Naive thymus-derived CD4-positive, alpha-beta T cell (primary cell): ENCODE data around the gene KCNK10. TPM values are rescaled to one million over a fixed set of nuclear protein-coding genes. Genes with fewer than 3 reads are reported as not detected.

Source experiments
- ATAC-seq: fragments of 150-1000 bp; cut with Tn5 transposase; 2 replicates; pipeline ENCODE4 v1.10.0; 2021; ENCODE audit warnings: mild to moderate bottlenecking, moderate library complexity
- CTCF ChIA-PET: fragments of 350-600 bp; sonication (Branson Sonifier 250); formaldehyde crosslinking; loops from one replicate; lab custom pipeline; 2021; ENCODE audit warnings: antibody characterized with exemption; lab: Charles Lee
- POLR2A ChIA-PET: fragments of 350-600 bp; sonication (Branson Sonifier 250); formaldehyde crosslinking; loops from one replicate; lab custom pipeline; 2021; ENCODE audit warnings: antibody characterized with exemption, inconsistent platforms; lab: Charles Lee
- DNase-seq, 9 donors: peaks; one replicate each; pipeline versions ENCODE4 v3.0.0 to v3.0.0-alpha.2; 2020 to 2022; ENCODE audit warnings: mixed read lengths in 1 of 9
- H3K27ac ChIP-seq: one replicate; pipeline ENCODE4 v1.7.0; 2013; ENCODE audit warnings: mild to moderate bottlenecking, low read depth, low read length, moderate library complexity
- H3K27me3 ChIP-seq, 2 donors: one replicate each; pipeline ENCODE4 v1.7.0; 2013; ENCODE audit warnings: low read length in 2 of 2, mild to moderate bottlenecking in 2 of 2, moderate library complexity in 2 of 2; ENCODE audit not compliant: control insufficient read depth in 2 of 2, insufficient read depth in 2 of 2
- H3K36me3 ChIP-seq, 3 experiments: 1 replicate in 2 of 3; 2 replicates in 1 of 3; pipeline ENCODE4 v1.7.0; 2013; ENCODE audit warnings: low read length in 3 of 3, mild to moderate bottlenecking in 3 of 3, moderate library complexity in 1 of 3; ENCODE audit not compliant: insufficient read depth in 3 of 3, control insufficient read depth in 2 of 3
- H3K4me1 ChIP-seq, 2 donors: one replicate each; pipeline ENCODE4 v1.7.0; 2013; ENCODE audit warnings: low read length in 2 of 2, mild to moderate bottlenecking in 2 of 2, moderate library complexity in 1 of 2; ENCODE audit not compliant: control insufficient read depth in 2 of 2, insufficient read depth in 2 of 2
- H3K4me3 ChIP-seq: 2 replicates; pipeline ENCODE4 v1.7.0; 2013; ENCODE audit warnings: mild to moderate bottlenecking, low read length
- H3K9me3 ChIP-seq, 3 experiments: 1 replicate in 2 of 3; 2 replicates in 1 of 3; pipeline ENCODE4 v1.7.0; 2013; ENCODE audit warnings: low read length in 3 of 3; ENCODE audit not compliant: control insufficient read depth in 2 of 3
- H3K27ac Mint-ChIP-seq, 9 donors: one replicate each; pipeline ENCODE4 v1.8.0; 2020 to 2022; ENCODE audit warnings: mixed read lengths in 9 of 9, mild to moderate bottlenecking in 8 of 9, moderate library complexity in 5 of 9, inconsistent platforms in 2 of 9
- H3K27me3 Mint-ChIP-seq, 5 donors: one replicate each; pipeline ENCODE4 v1.8.0; 2021 to 2022; ENCODE audit warnings: mixed read lengths in 5 of 5, mild to moderate bottlenecking in 1 of 5
- H3K36me3 Mint-ChIP-seq, 5 donors: one replicate each; pipeline ENCODE4 v1.8.0; 2020 to 2022; ENCODE audit warnings: mixed read lengths in 5 of 5, mild to moderate bottlenecking in 3 of 5, inconsistent platforms in 1 of 5
- H3K4me1 Mint-ChIP-seq, 7 donors: one replicate each; pipeline ENCODE4 v1.8.0; 2020 to 2022; ENCODE audit warnings: mixed read lengths in 7 of 7, mild to moderate bottlenecking in 3 of 7, inconsistent platforms in 1 of 7
- H3K4me3 Mint-ChIP-seq, 10 donors: one replicate each; pipeline ENCODE4 v1.8.0; 2020 to 2022; ENCODE audit warnings: mild to moderate bottlenecking in 10 of 10, mixed read lengths in 10 of 10, moderate library complexity in 6 of 10, inconsistent platforms in 2 of 10
- H3K9me3 Mint-ChIP-seq, 11 donors: one replicate each; pipeline ENCODE4 v1.8.0; 2020 to 2022; ENCODE audit warnings: mixed read lengths in 11 of 11, mild to moderate bottlenecking in 4 of 11, inconsistent platforms in 1 of 11, moderate library complexity in 1 of 11
- intact Hi-C, 2 donors: fragments of 100-400 bp; cut with micrococcal nuclease; formaldehyde crosslinking; loops; one replicate each; pipeline ENCODE4 v1.15.1; 2023
- polyA plus RNA-seq, 2 donors: library from polyadenylated mRNA; unstranded; fragments of 300-500 nt; fragmentation: Illumina TruSeq; gene quantifications; one replicate each; pipeline ENCODE4 v1.2.3, GENCODE V29; 2021
- total RNA-seq, 6 experiments: library from RNA in 5 of 6; stranded (reverse) in 5 of 6; gene quantifications; 1 replicate in 5 of 6; 2 replicates in 1 of 6; pipeline ENCODE4 v1.2.3 and lab custom pipeline; 2021 to 2026

The KCNK10 gene
- total and polyA plus RNA-seq, 7 experiments from 2014 or later = 0.10 to 0.21 TPM; not detected in 5

- Histone ChIP-seq H3K27me3 (no peaks in the 10 kb centered on the region), H3K4me3 (no peak overlapping the region), H3K36me3 (no peaks in the 10 kb centered on the region), H3K9me3 (no peaks in the 10 kb centered on the region), H3K27ac (no peak overlapping the region), H3K4me1 (no peaks in the 10 kb centered on the region)
- Mint-ChIP-seq H3K27me3 (peaks cover 0 to 25% (median 16%) of the 10 kb centered on the region in 5 donors), H3K27ac (no peak overlapping the region), H3K36me3 (no peaks in the 10 kb centered on the region), H3K9me3 (peaks cover 0 to 14% (median 1%) of the 10 kb centered on the region in 11 donors), H3K4me1 (peaks cover 0 to 4% (median 0%) of the 10 kb centered on the region in 7 donors), H3K4me3 (no peak overlapping the region)
- ATAC-seq (no peak), DNase-seq (no peak)
- intact Hi-C loops = no loop called here
- CTCF ChIA-PET = interaction anchor here (0.6 kb wide), 1 partner anchor 16 kb away, joined by 3 read pairs; no protein-coding TSS in a partner anchor
- POLR2A ChIA-PET = no interaction called here
Measured at GRCh38 chr14:88228522-88229236, 94.4 kb downstream of the KCNK10 start.

GRCh38 chr14:88227693-88228092 is 95.4 kb downstream of the KCNK10 start:
- intact Hi-C loops = no loop called here
- Histone ChIP-seq H3K27me3 (no peaks in the 10 kb centered on the region), H3K4me3 (no peak overlapping the region), H3K36me3 (no peaks in the 10 kb centered on the region), H3K27ac (no peak overlapping the region), H3K9me3 (peaks cover 0 to 9% (median 0%) of the 10 kb centered on the region in 3 experiments), H3K4me1 (no peaks in the 10 kb centered on the region)
- peaks cover 0 to 3% (median 0%) of the 10 kb centered on the region in 5 donors for H3K36me3 Mint-ChIP-seq
- ChIA-PET CTCF (no interaction called here), POLR2A (no interaction called here)
- no peak overlapping the region for H3K27ac Mint-ChIP-seq
- peaks cover 0 to 28% (median 14%) of the 10 kb centered on the region in 5 donors for H3K27me3 Mint-ChIP-seq
- H3K4me3 Mint-ChIP-seq = no peak overlapping the region
- H3K9me3 Mint-ChIP-seq = peaks cover 1 to 24% (median 9%) of the 10 kb centered on the region in 11 donors
- DNase-seq (no peak), ATAC-seq (no peak)
- H3K4me1 Mint-ChIP-seq = peaks cover 0 to 2% (median 0%) of the 10 kb centered on the region in 7 donors

GRCh38 chr14:88225721-88226120 is 97.3 kb downstream of the KCNK10 start:
- Mint-ChIP-seq H3K9me3 (peaks cover 4 to 43% (median 15%) of the 10 kb centered on the region in 11 donors), H3K27me3 (peaks cover 0 to 36% (median 22%) of the 10 kb centered on the region in 5 donors), H3K36me3 (peaks cover 0 to 9% (median 0%) of the 10 kb centered on the region in 5 donors), H3K27ac (no peak overlapping the region), H3K4me3 (no peak overlapping the region), H3K4me1 (no peaks in the 10 kb centered on the region)
- intact Hi-C loops = no loop called here
- peaks cover 0 to 14% (median 0%) of the 10 kb centered on the region in 3 experiments for H3K9me3 ChIP-seq
- no peaks in the 10 kb centered on the region for H3K4me1 ChIP-seq
- no peaks in the 10 kb centered on the region for H3K36me3 ChIP-seq
- ATAC-seq = no peak
- H3K27ac ChIP-seq = no peak overlapping the region
- H3K4me3 ChIP-seq = no peak overlapping the region
- DNase-seq = no peak
- CTCF ChIA-PET = no interaction called here
- H3K27me3 ChIP-seq = no peaks in the 10 kb centered on the region
- POLR2A ChIA-PET = no interaction called here

GRCh38 chr14:88218119-88218915 is 104.8 kb downstream of the KCNK10 start:
- POLR2A ChIA-PET = no interaction called here
- Histone ChIP-seq H3K27ac (no peak overlapping the region), H3K36me3 (no peaks in the 10 kb centered on the region), H3K27me3 (no peaks in the 10 kb centered on the region), H3K9me3 (peaks cover 0 to 11% (median 0%) of the 10 kb centered on the region in 3 experiments), H3K4me3 (no peak overlapping the region), H3K4me1 (no peaks in the 10 kb centered on the region)
- H3K4me3 Mint-ChIP-seq = no peak overlapping the region
- H3K27me3 Mint-ChIP-seq = peaks cover 0 to 11% (median 0%) of the 10 kb centered on the region in 5 donors
- H3K27ac Mint-ChIP-seq = no peak overlapping the region
- no peaks in the 10 kb centered on the region for H3K4me1 Mint-ChIP-seq
- peaks cover 2 to 36% (median 15%) of the 10 kb centered on the region in 11 donors for H3K9me3 Mint-ChIP-seq
- ATAC-seq (no peak), DNase-seq (no peak)
- CTCF ChIA-PET = no interaction called here
- intact Hi-C loops = no loop called here
- H3K36me3 Mint-ChIP-seq = peaks cover 0 to 9% (median 0%) of the 10 kb centered on the region in 5 donors

- Histone ChIP-seq H3K36me3 (no peaks in the 10 kb centered on the region), H3K9me3 (no peaks in the 10 kb centered on the region), H3K27ac (no peak overlapping the region), H3K27me3 (no peaks in the 10 kb centered on the region), H3K4me1 (no peaks in the 10 kb centered on the region), H3K4me3 (no peak overlapping the region)
- ChIA-PET CTCF (no interaction called here), POLR2A (no interaction called here)
- no peaks in the 10 kb centered on the region for H3K36me3 Mint-ChIP-seq
- no peaks in the 10 kb centered on the region for H3K4me1 Mint-ChIP-seq
- no peak for ATAC-seq
- intact Hi-C loops = no loop called here
- H3K4me3 Mint-ChIP-seq = no peak overlapping the region
- DNase-seq = no peak
- no peak overlapping the region for H3K27ac Mint-ChIP-seq
- peaks cover 0 to 30% (median 23%) of the 10 kb centered on the region in 5 donors for H3K27me3 Mint-ChIP-seq
- H3K9me3 Mint-ChIP-seq = peaks cover 0 to 1% (median 0%) of the 10 kb centered on the region in 11 donors
Measured at GRCh38 chr14:88212691-88213090, 110.4 kb downstream of the KCNK10 start.

- no peak for ATAC-seq
- ChIA-PET CTCF (no interaction called here), POLR2A (no interaction called here)
- Mint-ChIP-seq H3K4me3 (no peak overlapping the region), H3K27me3 (peaks cover 0 to 41% (median 31%) of the 10 kb centered on the region in 5 donors), H3K27ac (no peak overlapping the region), H3K36me3 (no peaks in the 10 kb centered on the region), H3K9me3 (peaks cover 0 to 1% (median 0%) of the 10 kb centered on the region in 11 donors), H3K4me1 (no peaks in the 10 kb centered on the region)
- Histone ChIP-seq H3K4me1 (no peaks in the 10 kb centered on the region), H3K27me3 (no peaks in the 10 kb centered on the region), H3K27ac (no peak overlapping the region), H3K36me3 (no peaks in the 10 kb centered on the region), H3K9me3 (no peaks in the 10 kb centered on the region), H3K4me3 (no peak overlapping the region)
- no peak for DNase-seq
- intact Hi-C loops = no loop called here
Measured at GRCh38 chr14:88210426-88210825, 112.6 kb downstream of the KCNK10 start.
